Esophagus squamous epithelium (tissue), 5 donors: ENCODE measurements around the gene KIAA1210. TPM values are rescaled to one million over a fixed set of nuclear protein-coding genes. Genes with fewer than 3 reads are reported as not detected.

Experiments
- DNase-seq: peaks from one replicate; lab custom pipeline; 2025; lab: John Stamatoyannopoulos, UW
- H3K27ac ChIP-seq, 4 donors: fragments of 200-600 bp; sonication (generic); one replicate each; pipeline ENCODE4 v1.5.1; 2016 to 2019; ENCODE audit warnings: mild to moderate bottlenecking in 1 of 4
- H3K27me3 ChIP-seq, 4 donors: fragments of 200-600 bp; sonication (generic); 1 replicate in 3 of 4; 2 replicates in 1 of 4; pipeline versions ENCODE4 v1.5.1 to v1.6.0; 2017 to 2021; ENCODE audit warnings: antibody characterized with exemption in 1 of 4
- H3K36me3 ChIP-seq, 3 donors: fragments of 200-600 bp; sonication (generic); one replicate each; pipeline ENCODE4 v1.5.1; 2016 to 2019
- H3K4me1 ChIP-seq, 3 donors: fragments of 200-600 bp; sonication (generic); one replicate each; pipeline ENCODE4 v1.5.1; 2017 to 2019
- H3K4me3 ChIP-seq, 4 donors: fragments of 200-600 bp; sonication (generic); 1 replicate in 3 of 4; 2 replicates in 1 of 4; pipeline ENCODE4 v1.5.1; 2016 to 2019; ENCODE audit warnings: mild to moderate bottlenecking in 2 of 4, moderate library complexity in 1 of 4
- H3K9me3 ChIP-seq, 3 donors: fragments of 200-600 bp; sonication (generic); one replicate each; pipeline ENCODE4 v1.5.1; 2016 to 2019
- CTCF ChIP-seq, 6 experiments: fragments of 450-650 bp in 4 of 6; fragments of 200-600 bp in 2 of 6; sonication (generic) in 2 of 6; IDR thresholded peaks; one replicate each; pipeline ENCODE4 v1.5.1; 2016 to 2019; ENCODE audit warnings: antibody characterized with exemption in 6 of 6, mild to moderate bottlenecking in 4 of 6, moderate library complexity in 4 of 6
- POLR2A ChIP-seq, 4 donors: fragments of 450-650 bp; IDR thresholded peaks; one replicate each; pipeline ENCODE4 v1.6.1; 2017; ENCODE audit warnings: antibody characterized with exemption in 4 of 4, mild to moderate bottlenecking in 4 of 4, moderate library complexity in 3 of 4
- WGBS, 2 donors: methylation state at CpG; one replicate each; pipeline ENCODE4 v1.1.5; 2018; 5-methylcytosine and 5-hydroxymethylcytosine counted together
- intact Hi-C: fragments of 100-400 bp; cut with DNase I; formaldehyde crosslinking; loops from one replicate; pipeline ENCODE4 v1.15.0; 2022
- total RNA-seq, 4 donors: library from RNA; depleted of rRNA; stranded (reverse); fragments of >200 nt; gene quantifications; one replicate each; pipeline ENCODE4 v1.1.0, GENCODE V29; 2016
- donor health status: DM: yes; HTN: yes; CAD: no.

Gene KIAA1210
- total RNA-seq, 4 donors from 2014 or later = not detected

GRCh38 chrX:119063428-119063827 lies 64.2 kb downstream of the KIAA1210 start:
- intact Hi-C loops = no loop called here
- no peak for DNase-seq
- Histone ChIP-seq H3K9me3 (no peaks in the 10 kb centered on the region), H3K4me3 (no peak overlapping the region), H3K27ac (no peak overlapping the region), H3K36me3 (no peaks in the 10 kb centered on the region), H3K27me3 (no peaks in the 10 kb centered on the region), H3K4me1 (no peaks in the 10 kb centered on the region)
- WGBS, 2 donors = 87 to 89% methylated on average over 6 to 7 of the region's 7 CpGs
- TF ChIP-seq CTCF (IDR thresholded peaks at IDR 0.05) (no peak), POLR2A (IDR thresholded peaks at IDR 0.05) (no peak)

DNA sequence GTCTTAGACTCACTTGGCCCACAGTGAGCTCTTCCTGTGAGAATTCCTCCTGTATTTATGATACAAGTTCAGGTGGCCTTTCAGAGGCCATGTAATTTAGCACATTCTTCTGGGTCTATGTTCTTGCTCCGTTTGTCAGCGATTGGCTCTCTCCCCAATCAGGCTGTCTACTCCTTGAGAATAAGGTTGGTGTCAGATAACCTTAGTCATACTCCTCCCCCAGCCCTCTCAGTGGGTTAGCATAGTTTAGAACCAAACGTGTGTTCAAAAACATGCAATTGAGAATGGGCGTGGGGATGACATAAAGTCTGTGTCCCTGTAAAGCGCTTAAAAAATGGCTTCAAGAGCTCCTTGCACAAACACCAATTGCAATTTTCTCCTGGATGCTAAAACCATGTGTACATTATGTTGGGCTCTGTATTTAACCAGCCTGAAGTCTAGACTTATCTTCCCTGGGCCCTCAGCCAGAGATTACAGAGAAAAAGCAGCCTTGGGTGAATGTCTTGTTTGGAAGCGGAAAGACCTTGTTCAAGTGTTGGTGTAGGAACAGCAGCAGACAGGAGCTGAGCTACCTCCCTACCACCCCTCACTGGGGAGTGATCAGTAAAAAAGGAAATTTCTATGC lies 64.8 kb downstream of the KIAA1210 start:
- Histone ChIP-seq H3K36me3 (no peaks in the 10 kb centered on the region), H3K4me1 (no peaks in the 10 kb centered on the region), H3K9me3 (no peaks in the 10 kb centered on the region), H3K4me3 (no peak overlapping the region), H3K27me3 (no peaks in the 10 kb centered on the region), H3K27ac (no peak overlapping the region)
- no peak for TF ChIP-seq POLR2A (IDR thresholded peaks at IDR 0.05)
- no peak for TF ChIP-seq CTCF (IDR thresholded peaks at IDR 0.05)
- DNase-seq = no peak
- intact Hi-C loops = no loop called here
- WGBS, 2 donors = 63 to 75% methylated on average over 3 to 6 of the region's 6 CpGs

DNA sequence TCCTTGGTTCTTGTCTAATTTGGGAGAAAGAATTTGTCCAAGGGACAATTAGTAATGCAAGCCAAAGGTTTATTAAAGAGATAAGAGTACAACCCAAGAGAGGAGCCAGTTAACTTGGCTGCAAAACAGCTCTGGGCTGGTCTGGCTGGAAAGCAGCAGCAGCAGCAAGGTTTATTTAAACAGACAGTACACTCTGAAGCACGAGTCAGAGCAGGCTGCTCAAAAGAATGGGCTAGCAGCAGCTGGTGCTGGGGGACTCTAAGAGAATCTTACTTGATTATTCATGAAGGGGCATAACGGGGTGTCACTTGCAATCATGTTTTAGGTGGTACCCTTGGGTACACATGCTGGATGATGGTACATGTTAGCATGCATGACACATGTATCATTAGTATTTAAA lies 71.9 kb downstream of the KIAA1210 start:
- intact Hi-C loops = no loop called here
- WGBS, 2 donors = 27 to 33% methylated on average over 2 of the region's 2 CpGs

GRCh38 chrX:119045884-119046283 lies 81.7 kb downstream of the KIAA1210 start:
- intact Hi-C loops = no loop called here

More for the DNA sequence above, 71.9 kb downstream of the KIAA1210 start:
- DNase-seq = no peak
- Histone ChIP-seq H3K9me3 (no peaks in the 10 kb centered on the region), H3K36me3 (no peaks in the 10 kb centered on the region), H3K4me3 (no peak overlapping the region), H3K27me3 (no peaks in the 10 kb centered on the region), H3K4me1 (no peaks in the 10 kb centered on the region), H3K27ac (no peak overlapping the region)
- no peak for TF ChIP-seq CTCF (IDR thresholded peaks at IDR 0.05)
- no peak for TF ChIP-seq POLR2A (IDR thresholded peaks at IDR 0.05)

More at GRCh38 chrX:119045884-119046283, 81.7 kb downstream of the KIAA1210 start:
- Histone ChIP-seq H3K4me1 (peaks cover 0 to 5% (median 0%) of the 10 kb centered on the region in 3 donors), H3K27ac (no peak overlapping the region), H3K36me3 (no peaks in the 10 kb centered on the region), H3K27me3 (no peaks in the 10 kb centered on the region), H3K9me3 (no peaks in the 10 kb centered on the region), H3K4me3 (no peak overlapping the region)
- DNase-seq = no peak
- no peak for TF ChIP-seq CTCF (IDR thresholded peaks at IDR 0.05)
- no peak for TF ChIP-seq POLR2A (IDR thresholded peaks at IDR 0.05)
- WGBS, 2 donors = 57 to 82% methylated on average over 2 of the region's 2 CpGs
